Eye (tissue), 1 donor: ENCODE measurements around the gene VPS72.
"Not testable (repeated sequence)": the region's sequence is repeated elsewhere in the genome, so short reads cannot be mapped to it uniquely, and the experiment has no call there.

Experiments used
- DNase-seq: peaks from one replicate; pipeline ENCODE4 v3.0.0-alpha.2; 2015

The VPS72 gene

GRCh38 chr1:151189637-151190445 lies at the start of gene VPS72:
TSS of gene VPS72 (minus strand) at chr1:151190197. CDS start at chr1:151190121, 76 bp downstream.
- DNase-seq = peak; percentile 96

- no peak for DNase-seq
Measured at GRCh38 chr1:151238467-151238739, 48.4 kb upstream of the VPS72 start.

- DNase-seq = no peak
Measured at GRCh38 chr1:151237678-151238466, 47.9 kb upstream of the VPS72 start.

GRCh38 chr1:151235235-151235634 lies 45.2 kb upstream of the VPS72 start:
- DNase-seq = no peak

GRCh38 chr1:151222130-151222529 lies 32.1 kb upstream of the VPS72 start:
- no peak for DNase-seq

GRCh38 chr1:151221616-151222015 lies 31.6 kb upstream of the VPS72 start:
- DNase-seq = no peak

- DNase-seq = no peak
Measured at GRCh38 chr1:151213560-151213959, 23.6 kb upstream of the VPS72 start.

- DNase-seq = no peak
Measured at GRCh38 chr1:151211972-151212705, 22.1 kb upstream of the VPS72 start.

GRCh38 chr1:151210830-151211229 lies 20.8 kb upstream of the VPS72 start:
- no peak for DNase-seq

- DNase-seq = not testable (repeated sequence)
Measured at GRCh38 chr1:151205381-151205965, 15.5 kb upstream of the VPS72 start.

- peak; percentile 28 for DNase-seq
Measured at GRCh38 chr1:151199873-151200581, 10.0 kb upstream of the VPS72 start.

- DNase-seq = peak; percentile 99
Measured at GRCh38 chr1:151198254-151199127, 8.5 kb upstream of the VPS72 start, which contains the start of gene PIP5K1A. TSS of gene PIP5K1A (plus strand) at chr1:151198552. CDS start at chr1:151198997, 445 bp downstream.

GRCh38 chr1:151197863-151198253 lies 7.9 kb upstream of the VPS72 start:
- DNase-seq = no peak

- DNase-seq = peak; percentile 86
Measured at GRCh38 chr1:151196292-151196800, 6.3 kb upstream of the VPS72 start.

- DNase-seq = peak; percentile 46
Measured at GRCh38 chr1:151194894-151195594, 5.0 kb upstream of the VPS72 start.

- no peak for DNase-seq
Measured at GRCh38 chr1:151193856-151194255, 3.9 kb upstream of the VPS72 start.

- DNase-seq = no peak
Measured at GRCh38 chr1:151193304-151193703, 3.3 kb upstream of the VPS72 start.

- no peak for DNase-seq
Measured at GRCh38 chr1:151192047-151192446, 2.0 kb upstream of the VPS72 start.

GRCh38 chr1:151188667-151189066 lies 1.3 kb downstream of the VPS72 start:
- not testable (repeated sequence) for DNase-seq

- DNase-seq = peak; percentile 17
Measured at GRCh38 chr1:151187205-151187604, 2.8 kb downstream of the VPS72 start.
